Adipocyte (in vitro differentiated cells): ENCODE results near the gene MTX2.

ENCODE experiments used
- DNase-seq: peaks from one replicate; pipeline ENCODE4 v3.0.0-alpha.2; 2015; ENCODE audit warnings: low read depth
- H3K27me3 ChIP-seq: replicated peaks from 2 replicates; pipeline ENCODE4 v1.7.0; 2013; ENCODE audit warnings: mild to moderate bottlenecking, low read length, moderate library complexity; ENCODE audit not compliant: control insufficient read depth, insufficient read depth
- H3K36me3 ChIP-seq: 2 replicates; pipeline ENCODE4 v1.7.0; 2013; ENCODE audit warnings: low read length, mild to moderate bottlenecking, moderate library complexity; ENCODE audit not compliant: control insufficient read depth, insufficient read depth, severe bottlenecking
- H3K4me1 ChIP-seq: 2 replicates; pipeline ENCODE4 v1.7.0; 2013; ENCODE audit warnings: mild to moderate bottlenecking, low read length, moderate library complexity; ENCODE audit not compliant: control insufficient read depth, insufficient read depth
- H3K4me3 ChIP-seq: 2 replicates; pipeline ENCODE4 v1.7.0; 2013; ENCODE audit warnings: mild to moderate bottlenecking, low read length, moderate library complexity
- H3K9ac ChIP-seq: 2 replicates; pipeline ENCODE4 v1.7.0; 2013; ENCODE audit warnings: mild to moderate bottlenecking, low read length, moderate library complexity
- H3K9me3 ChIP-seq: 2 replicates; pipeline ENCODE4 v1.7.0; 2013; ENCODE audit warnings: mild to moderate bottlenecking, low read length, moderate library complexity; ENCODE audit not compliant: control insufficient read depth

The MTX2 gene

DNA sequence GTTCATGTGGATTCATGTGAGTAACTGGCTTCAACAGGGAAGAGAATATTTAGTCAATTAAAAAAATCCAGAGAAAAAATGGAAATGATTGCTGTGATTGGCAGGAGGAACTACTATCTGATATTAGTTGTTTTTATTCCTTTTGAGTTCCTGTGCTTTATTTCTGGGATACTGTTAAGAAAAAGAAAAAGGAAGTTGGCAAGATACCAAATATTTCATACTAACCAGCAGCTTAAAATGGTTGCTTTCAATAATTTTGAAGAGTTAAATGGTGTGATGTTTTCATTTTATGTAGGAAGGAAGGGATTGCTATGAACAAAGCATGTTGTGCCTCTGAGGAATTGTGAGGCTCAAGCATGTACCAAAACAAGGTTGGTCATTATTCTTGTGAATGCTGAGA, 8.1 kb upstream of the MTX2 start:
- no peaks in the 10 kb centered on the region for H3K27me3 ChIP-seq
- no peak overlapping the region for H3K9ac ChIP-seq
- no peak for DNase-seq

DNA sequence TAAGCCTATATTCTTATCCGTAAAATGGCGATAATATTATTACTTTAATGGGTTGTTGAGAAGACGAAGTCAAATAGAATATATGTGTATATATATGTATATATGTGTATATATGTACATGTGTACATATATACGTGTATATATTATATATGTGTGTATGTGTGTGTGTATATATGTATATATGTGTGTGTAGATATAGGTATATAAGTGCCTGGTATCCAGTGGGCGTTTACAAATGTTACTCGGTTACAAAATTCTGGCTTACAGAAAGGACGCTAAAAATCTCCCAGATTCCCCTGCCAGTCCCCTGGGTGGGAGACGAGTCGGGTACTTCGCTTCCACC, 295 bp upstream of the MTX2 start:
- peak; percentile 17 for DNase-seq
- Histone ChIP-seq H3K27me3 (no peaks in the 10 kb centered on the region), H3K4me3 (peak overlapping the region; percentile 89), H3K9ac (peak overlapping the region; percentile 95), H3K9me3 (no peaks in the 10 kb centered on the region), H3K4me1 (peaks cover 7% of the 10 kb centered on the region), H3K36me3 (no peaks in the 10 kb centered on the region)

More for the DNA sequence above, 8.1 kb upstream of the MTX2 start:
- Histone ChIP-seq H3K9me3 (no peaks in the 10 kb centered on the region), H3K36me3 (no peaks in the 10 kb centered on the region), H3K4me3 (no peak overlapping the region), H3K4me1 (peaks cover 4% of the 10 kb centered on the region)

DNA sequence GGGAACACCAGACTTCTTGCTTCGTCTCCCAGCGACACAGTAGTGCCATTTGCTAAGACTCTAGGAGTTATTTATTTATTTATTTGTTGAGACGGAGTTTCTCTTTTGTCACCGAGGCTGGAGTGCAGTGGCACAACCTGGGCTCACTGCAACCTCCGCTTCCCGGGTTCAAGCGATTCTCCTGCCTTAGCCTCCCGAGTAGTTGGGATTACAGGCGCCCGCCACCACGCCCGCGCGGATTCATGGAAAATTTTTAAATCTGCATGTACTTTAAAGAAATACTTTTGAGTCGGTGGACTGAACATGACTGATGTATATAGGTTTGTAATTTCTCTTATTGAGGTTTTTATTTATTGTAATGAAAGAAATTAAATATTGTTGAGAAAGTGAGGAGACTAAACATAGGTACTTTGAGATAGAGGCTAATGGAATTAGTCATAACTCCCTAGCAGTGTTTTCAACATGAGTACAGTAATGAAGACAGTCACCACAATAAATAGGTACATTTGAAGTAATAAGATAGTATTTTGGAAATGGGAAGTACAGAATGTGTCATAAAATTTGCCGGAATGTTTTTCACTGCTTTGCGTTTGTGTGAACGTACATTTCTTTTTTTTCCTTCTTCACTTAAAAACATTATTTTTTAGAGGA, 983 bp downstream of the MTX2 start:
- peak; percentile 29 for DNase-seq
- H3K4me1 ChIP-seq, result peaks cover 7% of the 10 kb centered on the region
- no peaks in the 10 kb centered on the region for H3K27me3 ChIP-seq
- peak overlapping the region; percentile 89 for H3K4me3 ChIP-seq
- no peaks in the 10 kb centered on the region for H3K9me3 ChIP-seq
- peaks cover 5% of the 10 kb centered on the region for H3K36me3 ChIP-seq
- peak overlapping the region; percentile 95 for H3K9ac ChIP-seq

DNA sequence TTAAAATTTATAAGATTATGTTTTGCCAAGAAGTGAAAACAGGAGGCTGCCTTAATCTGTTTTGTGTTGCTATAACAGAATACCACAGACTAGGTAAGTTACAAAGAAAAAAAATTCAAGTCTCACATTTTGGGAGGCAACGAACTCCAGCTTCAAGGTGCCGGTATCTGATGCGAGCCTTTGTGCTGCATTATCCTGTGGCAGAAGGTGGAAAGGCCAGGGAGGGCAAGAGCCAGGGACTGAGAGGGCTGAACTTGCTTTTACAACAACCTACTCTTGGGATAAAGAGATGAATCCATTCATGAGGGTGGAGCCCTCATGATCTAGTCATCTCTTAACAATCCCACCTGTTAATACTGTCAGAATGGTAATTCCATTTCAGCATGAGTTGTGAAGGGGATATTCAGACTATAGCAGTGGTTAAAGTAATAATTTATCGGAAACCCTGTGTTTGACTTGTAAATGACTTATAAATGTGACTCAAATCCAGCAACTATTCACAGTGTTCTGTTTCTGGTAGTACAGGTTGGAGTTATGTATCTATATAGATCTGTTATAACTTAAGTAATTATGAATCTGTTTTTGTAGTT, 3.7 kb downstream of the MTX2 start:
- peaks cover 7% of the 10 kb centered on the region for H3K4me1 ChIP-seq
- DNase-seq, result no peak
- H3K27me3 ChIP-seq, result no peaks in the 10 kb centered on the region
- no peak overlapping the region for H3K4me3 ChIP-seq
- peaks cover 5% of the 10 kb centered on the region for H3K36me3 ChIP-seq
- no peaks in the 10 kb centered on the region for H3K9me3 ChIP-seq
- H3K9ac ChIP-seq, result no peak overlapping the region

DNA sequence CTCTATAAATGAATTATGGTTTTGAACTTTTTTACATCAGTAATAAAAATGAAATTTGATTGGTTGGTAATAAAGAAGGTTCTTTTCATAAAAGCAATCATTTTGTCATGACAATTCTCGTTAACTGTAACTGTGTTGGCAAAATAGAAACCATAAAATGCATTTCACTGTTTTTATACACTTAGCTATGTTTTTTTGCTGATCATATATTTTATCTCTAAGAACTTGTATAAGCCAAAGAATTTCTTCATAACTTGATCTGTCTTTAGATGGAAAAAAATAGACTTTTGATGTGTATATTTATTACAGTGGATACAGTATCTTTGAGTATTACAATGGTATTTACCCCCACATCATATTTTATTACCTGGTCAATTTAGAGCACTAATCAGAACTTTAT, 9.7 kb downstream of the MTX2 start:
- Histone ChIP-seq H3K4me3 (no peak overlapping the region), H3K27me3 (no peaks in the 10 kb centered on the region), H3K36me3 (peaks cover 5% of the 10 kb centered on the region), H3K4me1 (no peaks in the 10 kb centered on the region), H3K9me3 (no peaks in the 10 kb centered on the region), H3K9ac (no peak overlapping the region)
- DNase-seq, result no peak

DNA sequence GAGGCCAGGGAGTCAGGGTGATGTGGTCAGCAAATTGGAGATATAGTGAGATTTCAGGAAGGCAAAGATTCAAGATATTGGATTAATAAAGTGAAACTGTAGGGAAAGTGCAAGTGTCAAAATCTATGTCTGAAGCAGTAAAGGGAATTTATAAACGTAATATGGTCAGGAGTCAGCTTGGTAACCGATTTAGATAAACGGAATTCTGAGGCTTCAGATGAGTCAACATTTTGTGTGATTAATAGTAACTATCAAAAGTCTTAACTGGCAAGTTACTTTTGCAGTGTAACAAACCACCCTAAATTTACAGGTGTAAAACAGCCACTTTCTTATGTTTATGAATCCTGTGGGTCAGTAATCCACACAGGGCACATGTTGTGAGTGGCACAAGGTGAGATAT, 10.9 kb downstream of the MTX2 start:
- Histone ChIP-seq H3K4me1 (no peaks in the 10 kb centered on the region), H3K9ac (no peak overlapping the region), H3K27me3 (no peaks in the 10 kb centered on the region), H3K9me3 (no peaks in the 10 kb centered on the region), H3K4me3 (no peak overlapping the region), H3K36me3 (no peaks in the 10 kb centered on the region)
- DNase-seq, result no peak

DNA sequence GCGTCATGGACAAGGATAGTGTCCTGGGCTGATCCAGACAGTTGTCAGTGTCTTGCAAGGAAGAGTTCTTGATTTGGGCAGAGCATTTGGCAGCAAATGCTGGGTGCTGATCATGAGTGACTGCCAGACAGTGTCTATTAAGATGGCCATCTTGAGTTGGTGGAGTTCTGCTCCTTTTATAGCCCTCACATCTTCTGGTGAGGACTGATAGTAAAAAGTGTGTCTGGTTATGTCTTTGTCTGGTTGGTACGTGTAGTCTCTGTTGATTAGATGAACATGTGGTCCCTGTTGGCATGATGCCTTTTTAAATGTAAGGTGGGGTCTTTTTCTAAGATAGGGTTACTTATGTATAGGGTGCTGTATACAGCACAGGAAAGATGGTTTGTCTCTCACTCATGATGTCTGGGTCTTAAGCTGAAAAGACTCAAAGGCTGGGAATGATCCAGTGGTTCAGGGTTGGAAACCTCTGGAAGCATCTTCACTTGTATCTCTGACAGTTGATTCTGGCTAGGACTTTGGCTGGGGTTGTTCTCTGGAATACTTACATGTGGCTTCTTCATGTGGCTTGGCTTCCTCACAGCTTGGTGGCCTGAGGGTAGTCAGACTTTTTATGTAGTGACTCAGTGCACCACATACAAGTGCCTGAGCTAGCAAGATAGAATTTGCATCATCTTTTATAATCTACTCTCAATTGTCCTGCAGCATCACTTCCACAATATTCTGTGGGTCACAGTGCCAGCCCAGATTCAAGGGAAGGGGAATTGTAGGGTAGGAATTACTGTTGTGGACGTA, 11.8 kb downstream of the MTX2 start:
- H3K9ac ChIP-seq, result no peak overlapping the region
- H3K4me3 ChIP-seq, result no peak overlapping the region
- H3K36me3 ChIP-seq, result no peaks in the 10 kb centered on the region
- H3K27me3 ChIP-seq, result no peaks in the 10 kb centered on the region
- no peaks in the 10 kb centered on the region for H3K9me3 ChIP-seq
- no peaks in the 10 kb centered on the region for H3K4me1 ChIP-seq
- DNase-seq, result peak; percentile 30

DNA sequence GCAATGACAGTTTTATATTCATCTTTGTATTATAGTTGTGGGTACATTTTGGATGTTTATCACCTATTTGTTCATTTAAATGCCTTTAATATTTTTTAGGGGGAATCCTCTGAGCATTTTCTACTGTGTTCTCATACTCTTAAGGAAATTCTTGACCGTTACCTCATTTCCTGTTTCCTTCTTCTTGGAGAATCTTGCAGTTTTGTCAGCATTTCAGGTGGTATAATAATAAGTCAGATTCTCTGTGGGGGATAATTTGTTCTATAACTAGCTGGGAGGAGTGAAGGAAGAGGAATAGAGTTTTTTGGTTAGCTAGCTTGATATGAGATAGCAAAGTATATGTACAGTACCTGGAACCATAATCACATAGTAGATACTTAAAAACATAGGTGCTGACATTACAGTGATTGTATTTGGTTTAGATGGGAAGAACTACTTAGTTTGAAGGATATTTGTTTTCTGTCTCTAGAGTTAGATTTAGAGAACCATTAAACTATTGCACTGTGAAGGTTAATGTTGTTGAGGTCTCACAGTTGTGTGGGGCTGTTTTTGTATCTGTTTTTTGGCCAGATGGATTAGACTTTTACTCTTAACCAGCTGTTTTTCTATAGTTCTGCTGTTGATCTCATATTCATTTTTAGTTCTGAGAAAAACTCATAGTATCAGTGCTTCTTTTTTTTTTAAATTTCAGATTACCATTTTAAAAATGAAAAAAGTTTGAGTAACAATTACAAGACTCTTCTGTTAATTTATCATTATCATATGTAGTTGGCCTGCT, 14.2 kb downstream of the MTX2 start:
- Histone ChIP-seq H3K9me3 (no peaks in the 10 kb centered on the region), H3K36me3 (no peaks in the 10 kb centered on the region), H3K27me3 (no peaks in the 10 kb centered on the region), H3K9ac (no peak overlapping the region), H3K4me3 (no peak overlapping the region), H3K4me1 (no peaks in the 10 kb centered on the region)
- no peak for DNase-seq

DNA sequence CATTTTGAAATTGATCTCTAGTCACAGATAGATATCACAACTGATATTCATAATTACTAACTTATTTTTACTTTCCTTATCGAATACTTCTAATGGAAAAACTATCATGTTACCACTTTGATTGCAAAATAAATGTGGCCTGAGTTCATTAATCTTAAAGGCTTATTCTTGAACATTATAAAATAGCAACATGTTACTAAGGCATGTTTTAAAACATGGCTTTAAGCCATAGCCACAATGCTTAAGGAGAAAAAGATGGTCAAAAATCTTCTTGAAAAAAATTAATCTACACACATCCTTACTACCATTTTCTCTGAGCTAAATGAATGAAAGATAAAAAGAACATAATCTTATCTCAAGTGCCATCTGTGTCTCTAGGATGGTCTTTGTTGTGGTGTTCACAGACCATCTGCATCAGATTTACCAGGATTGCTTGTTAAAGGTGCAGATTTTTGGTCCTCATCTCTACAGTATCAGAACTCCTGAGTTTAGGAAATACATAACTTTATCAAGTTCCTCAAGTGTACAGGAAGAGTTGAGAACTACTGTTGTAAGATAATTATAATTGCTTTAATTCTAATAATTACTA, 15.3 kb downstream of the MTX2 start:
- no peaks in the 10 kb centered on the region for H3K4me1 ChIP-seq
- H3K4me3 ChIP-seq, result no peak overlapping the region
- DNase-seq, result no peak
- H3K9me3 ChIP-seq, result no peaks in the 10 kb centered on the region
- no peaks in the 10 kb centered on the region for H3K36me3 ChIP-seq
- H3K9ac ChIP-seq, result no peak overlapping the region
- no peaks in the 10 kb centered on the region for H3K27me3 ChIP-seq

DNA sequence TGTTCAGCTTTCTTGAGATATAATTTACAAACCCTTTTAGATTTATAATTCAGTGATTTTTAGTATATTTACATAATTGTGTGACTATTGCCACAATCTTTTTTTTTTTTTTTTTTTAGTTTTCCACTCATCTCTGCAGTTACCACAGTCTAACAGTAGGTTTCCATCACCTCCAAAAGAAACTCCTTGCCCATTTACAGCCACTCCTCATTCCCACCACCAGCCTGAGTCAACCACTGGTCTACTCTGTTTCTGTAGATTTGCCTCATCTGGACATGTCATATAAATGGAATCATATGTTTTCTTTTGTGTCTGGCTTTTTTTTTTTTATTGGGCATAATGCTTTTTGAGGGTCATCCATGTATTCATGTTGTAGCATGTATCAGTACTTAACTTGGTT, 16.1 kb downstream of the MTX2 start:
- H3K9me3 ChIP-seq, result no peaks in the 10 kb centered on the region
- H3K27me3 ChIP-seq, result no peaks in the 10 kb centered on the region
- no peak overlapping the region for H3K4me3 ChIP-seq
- peak; percentile 3 for DNase-seq
- H3K9ac ChIP-seq, result no peak overlapping the region
- H3K36me3 ChIP-seq, result no peaks in the 10 kb centered on the region
- H3K4me1 ChIP-seq, result no peaks in the 10 kb centered on the region

DNA sequence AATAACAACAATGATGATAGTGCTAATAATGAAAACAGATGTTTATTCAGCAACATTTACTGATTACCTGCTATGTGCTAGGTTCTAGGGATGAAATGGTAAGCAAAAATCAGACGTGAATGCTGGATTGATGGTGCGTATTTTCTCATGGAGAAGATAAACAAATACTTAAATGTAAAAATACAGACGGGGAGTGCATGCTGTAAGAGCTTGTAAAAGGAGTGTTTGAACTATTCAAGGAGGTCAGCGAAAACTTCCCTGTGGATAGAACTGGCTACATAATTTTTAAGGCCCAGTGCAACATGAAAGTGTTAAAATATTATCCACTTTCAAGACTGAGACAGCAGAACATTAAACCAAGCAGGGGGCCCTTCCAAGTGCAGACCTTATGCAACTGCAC, 22.1 kb downstream of the MTX2 start:
- H3K27me3 ChIP-seq, result no peaks in the 10 kb centered on the region
- no peaks in the 10 kb centered on the region for H3K36me3 ChIP-seq
- peaks cover 12% of the 10 kb centered on the region for H3K4me1 ChIP-seq
- no peak overlapping the region for H3K9ac ChIP-seq
- no peak for DNase-seq
- H3K9me3 ChIP-seq, result no peaks in the 10 kb centered on the region
- no peak overlapping the region for H3K4me3 ChIP-seq
